H4 (cell line): ENCODE results near the gene UMODL1. TPM values are rescaled to one million over a fixed set of nuclear protein-coding genes. Genes with fewer than 3 reads are reported as not detected.

ENCODE experiments used
- DNase-seq: peaks from one replicate; pipeline ENCODE4 v3.0.0-alpha.2; 2015; ENCODE audit warnings: low spot score
- total RNA-seq: library from RNA; depleted of rRNA; stranded (reverse); fragments of >200 nt; shearing (Covaris generic); gene quantifications from 2 replicates; pipeline ENCODE4 v1.2.3, GENCODE V29; 2014; rRNA removed

UMODL1 gene
- total RNA-seq, 1 experiment from 2014 or later: not detected

GRCh38 chr21:42190486-42190863, 119.4 kb downstream of the UMODL1 start:
- no peak for DNase-seq

- DNase-seq: no peak
These were observed 119.9 kb downstream of the UMODL1 start for GRCh38 chr21:42191064-42191463.

DNA sequence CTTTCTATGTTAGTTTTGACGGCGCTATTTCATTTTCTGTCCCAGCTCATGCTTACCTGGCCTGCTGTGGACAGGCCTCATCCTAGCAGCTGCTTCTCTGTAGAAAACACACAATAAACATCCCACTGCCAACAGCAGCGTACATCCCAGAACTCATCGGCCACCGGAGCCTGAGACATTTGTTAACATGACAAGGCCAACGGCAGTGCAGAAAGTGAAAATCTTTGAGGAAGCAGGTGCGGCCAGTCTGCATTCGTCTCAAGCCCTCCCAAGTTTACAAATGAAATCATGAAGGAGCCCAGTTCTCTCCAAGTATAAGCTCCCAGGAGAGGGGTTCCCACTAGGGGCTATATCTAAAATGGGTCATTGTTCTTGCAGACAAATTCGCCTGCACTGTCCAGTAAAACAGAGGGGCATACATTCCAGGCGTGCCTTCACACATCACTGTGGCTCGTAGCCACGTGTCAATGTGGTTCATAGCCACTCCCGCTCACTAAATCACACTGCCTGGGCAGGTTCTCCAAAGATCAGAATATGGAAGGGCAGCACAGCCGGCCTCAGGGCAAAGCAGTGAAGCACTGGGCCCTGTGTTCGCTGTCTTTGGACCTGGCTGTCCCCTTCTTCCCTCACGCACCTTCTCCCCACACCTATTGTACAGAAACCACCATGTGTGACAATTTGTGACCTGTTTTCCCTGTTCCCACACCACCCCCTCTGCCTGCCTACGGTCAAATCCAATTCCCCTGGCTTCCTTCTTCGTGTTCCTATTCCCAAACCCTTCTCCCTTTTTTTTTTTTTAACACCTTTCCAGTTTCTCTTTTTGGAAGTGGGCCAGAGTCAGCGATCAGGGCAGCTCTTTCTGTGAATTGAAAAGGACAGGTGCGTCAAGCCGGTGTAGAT, 120.8 kb downstream of the UMODL1 start:
- no peak for DNase-seq

Other genes with a start within 250 kb of the UMODL1 start
- 2.1 and 2.4 TPM in 2 replicates for gene PRDM15, start 192.0 kb upstream of the UMODL1 start, total RNA-seq
- gene C2CD2, start 117.3 kb upstream of the UMODL1 start, total RNA-seq: 15.7 and 17.2 TPM in 2 replicates
- gene ZBTB21, start 61.0 kb upstream of the UMODL1 start, total RNA-seq: 12.8 and 16.0 TPM in 2 replicates
- gene ABCG1, start 147.8 kb downstream of the UMODL1 start, total RNA-seq: 7.8 and 9.0 TPM in 2 replicates
- not detected in 2 replicates for gene TFF3, start 244.1 kb downstream of the UMODL1 start, total RNA-seq